BLaER1 (cell line): ENCODE measurements around the gene PVALB.

ENCODE experiments used
- H3K27ac ChIP-seq: shearing (Covaris generic); formaldehyde crosslinking; 2 replicates; pipeline ENCODE4 v1.8.1; 2022
- H3K27me3 ChIP-seq: shearing (Covaris generic); formaldehyde crosslinking; 2 replicates; pipeline ENCODE4 v1.8.1; 2022
- H3K36me3 ChIP-seq: shearing (Covaris generic); formaldehyde crosslinking; 2 replicates; pipeline ENCODE4 v1.8.1; 2022
- H3K4me1 ChIP-seq: shearing (Covaris generic); formaldehyde crosslinking; 2 replicates; pipeline ENCODE4 v1.8.1; 2022
- H3K4me2 ChIP-seq: shearing (Covaris generic); formaldehyde crosslinking; 2 replicates; pipeline ENCODE4 v1.8.1; 2022
- H3K4me3 ChIP-seq: shearing (Covaris generic); formaldehyde crosslinking; 2 replicates; pipeline ENCODE4 v1.8.1; 2022
- H3K9ac ChIP-seq: shearing (Covaris generic); formaldehyde crosslinking; 2 replicates; pipeline ENCODE4 v1.8.1; 2022
- H3K9me3 ChIP-seq: shearing (Covaris generic); formaldehyde crosslinking; 2 replicates; pipeline ENCODE4 v1.8.1; 2022
- H4K20me1 ChIP-seq: shearing (Covaris generic); formaldehyde crosslinking; 2 replicates; pipeline ENCODE4 v1.8.1; 2022
- Cebpa-rat ChIP-seq: shearing (Covaris generic); IDR thresholded peaks from 2 replicates; pipeline ENCODE4 v1.8.1; 2022

The PVALB gene

DNA sequence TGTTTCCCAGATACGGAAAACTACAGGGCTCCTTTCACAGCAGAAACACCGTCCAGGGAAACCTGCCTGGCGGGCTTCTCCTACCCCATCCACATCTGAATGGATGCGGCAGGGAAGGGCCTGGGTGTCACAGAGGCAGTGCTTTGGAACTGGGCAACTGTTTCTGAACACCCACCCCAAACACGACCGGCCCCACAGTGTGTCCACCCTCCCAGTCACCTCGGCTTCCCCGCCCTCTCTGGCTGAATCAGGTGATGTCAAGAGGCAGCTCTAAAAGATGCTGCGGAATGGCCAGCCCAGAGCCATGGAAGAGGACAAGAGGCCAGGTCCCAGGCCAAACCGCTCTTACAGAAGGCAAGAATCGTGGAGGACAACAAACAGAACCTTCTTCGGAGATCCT lies 62.9 kb downstream of the PVALB start:
- no peak for TF ChIP-seq Cebpa-rat
- Histone ChIP-seq H3K27ac (no peak overlapping the region), H3K4me2 (no peak overlapping the region), H3K9me3 (no peaks in the 10 kb centered on the region), H3K9ac (no peak overlapping the region), H3K4me3 (no peak overlapping the region), H3K27me3 (no peaks in the 10 kb centered on the region), H4K20me1 (no peaks in the 10 kb centered on the region), H3K36me3 (no peaks in the 10 kb centered on the region), H3K4me1 (peaks cover 35% of the 10 kb centered on the region)

DNA sequence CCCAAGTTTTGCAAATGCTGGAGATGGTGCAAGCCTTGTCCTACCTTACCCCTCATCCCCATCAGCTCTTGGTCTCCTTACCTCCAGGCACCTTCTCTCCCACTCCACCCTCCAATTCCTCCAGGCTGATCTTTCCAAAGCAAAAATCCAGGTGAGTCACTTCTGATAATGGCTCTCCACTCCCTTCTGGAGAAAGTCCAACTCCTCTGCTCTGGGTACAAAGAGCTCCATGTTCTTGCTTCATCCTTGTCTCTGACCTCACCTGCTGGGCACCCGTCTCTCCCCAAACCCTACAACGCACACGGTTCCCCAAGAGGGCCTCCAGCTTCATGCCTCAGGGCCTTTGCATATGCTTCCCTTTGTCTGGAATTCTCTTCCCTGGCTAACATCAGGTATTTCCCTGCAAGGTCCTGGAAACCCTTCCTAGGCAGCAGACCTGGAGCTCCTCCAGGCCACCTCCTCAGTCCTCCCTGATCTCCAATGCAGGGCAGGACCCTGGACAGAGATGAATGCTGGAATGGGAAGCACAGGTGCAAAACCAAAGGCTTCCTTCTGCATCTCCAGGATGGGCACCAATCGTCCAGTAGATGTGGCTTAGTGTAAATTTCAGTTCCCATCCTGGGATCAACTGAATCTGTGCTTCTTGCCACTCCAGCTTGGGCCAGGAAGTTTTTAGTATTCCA lies 63.6 kb downstream of the PVALB start:
- no peak for TF ChIP-seq Cebpa-rat

More for the DNA sequence above, 63.6 kb downstream of the PVALB start:
- no peaks in the 10 kb centered on the region for H3K27me3 ChIP-seq
- no peak overlapping the region for H3K9ac ChIP-seq
- no peaks in the 10 kb centered on the region for H3K36me3 ChIP-seq
- no peak overlapping the region for H3K27ac ChIP-seq
- H3K4me2 ChIP-seq = no peak overlapping the region
- H3K4me1 ChIP-seq = peaks cover 29% of the 10 kb centered on the region
- H3K4me3 ChIP-seq = no peak overlapping the region
- no peaks in the 10 kb centered on the region for H3K9me3 ChIP-seq
- no peaks in the 10 kb centered on the region for H4K20me1 ChIP-seq
